ENCODE measurements around the gene GLYR1. TPM values are rescaled to one million over a fixed set of nuclear protein-coding genes. Genes with fewer than 3 reads are reported as not detected.
A peak's percentile ranks its signal among the peaks of the same experiment; 100 is the strongest.

GLYR1 gene
- total and polyA plus RNA-seq, 9 of the 15 experiments (the other 6 are each of a cell fraction or from before 2014, with no cell fraction given): 6.7 to 99.2 (median 60.2) TPM

GRCh38 chr16:4847774-4848587 is 893 bp upstream of the GLYR1 start (continued):
- peak; percentile 36; the same call in 1 of the 2 replicates for TF ChIP-seq ZBTB7A (IDR thresholded peaks at IDR 0.05; ENCODE audit: borderline replicate concordance, control insufficient read depth, low read depth, low read length)
- TF ChIP-seq HDAC1 (IDR thresholded peaks at IDR 0.05): peak in 1 of 2 experiments; percentile 35; a peak in 2 of 4 replicates
- peak; percentile 49; the same call in 1 of the 2 replicates for TF ChIP-seq SP1 (CRISPR knock-in tag; IDR thresholded peaks at IDR 0.05)
- TF ChIP-seq SIN3A (IDR thresholded peaks at IDR 0.05; ENCODE audit: borderline replicate concordance in 2 of 2, control insufficient read depth in 1 of 2, low read depth in 2 of 2, low read length in 2 of 2): peak in 1 of 2 experiments; percentile 30; a peak in 2 of 4 replicates
- no peak for TF ChIP-seq ZFPM2 (CRISPR knock-in tag; IDR thresholded peaks at IDR 0.05)
- peak; percentile 75; the same call in 1 of the 2 replicates for TF ChIP-seq TFAP4 (CRISPR knock-in tag; IDR thresholded peaks at IDR 0.05; ENCODE audit: borderline replicate concordance)
- peak; percentile 55 for TF ChIP-seq FIP1L1 (IDR thresholded peaks at IDR 0.05; ENCODE audit: low read depth, low read length, poor library complexity, severe bottlenecking)
- 0 out of 2 replicates have a peak, but pooled peaks have one; percentile 49 for TF ChIP-seq NR2C2 (CRISPR knock-in tag; IDR thresholded peaks at IDR 0.05)
- TF ChIP-seq NR2C2 (tag; IDR thresholded peaks at IDR 0.05): no peak; the same call in 1 of the 2 replicates
- TF ChIP-seq NFIC (IDR thresholded peaks at IDR 0.05): peak; percentile 58
- TF ChIP-seq HDAC8 (tag; IDR thresholded peaks at IDR 0.05): 0 out of 2 replicates have a peak, but pooled peaks have one; percentile 4
- peak; percentile 74 for TF ChIP-seq RBBP5 (IDR thresholded peaks at IDR 0.05; ENCODE audit: borderline replicate concordance, insufficient read depth, low read length, poor library complexity, severe bottlenecking)
- 0 out of 2 replicates have a peak, but pooled peaks have one; percentile 20 for TF ChIP-seq NKRF (IDR thresholded peaks at IDR 0.05; ENCODE audit: borderline replicate concordance)
- TF ChIP-seq FOXP1 (CRISPR knock-in tag; IDR thresholded peaks at IDR 0.05): 0 out of 2 replicates have a peak, but pooled peaks have one; percentile 12

All from K562 (cell line).